NCI-H748 treated with DMSO at 0.1 percent for 48 hours (cell line): ENCODE results near the gene PABPC5.

Experiments used
- DNase-seq: peaks from one replicate; lab custom pipeline; 2025; lab: John Stamatoyannopoulos, UW

PABPC5 gene

DNA sequence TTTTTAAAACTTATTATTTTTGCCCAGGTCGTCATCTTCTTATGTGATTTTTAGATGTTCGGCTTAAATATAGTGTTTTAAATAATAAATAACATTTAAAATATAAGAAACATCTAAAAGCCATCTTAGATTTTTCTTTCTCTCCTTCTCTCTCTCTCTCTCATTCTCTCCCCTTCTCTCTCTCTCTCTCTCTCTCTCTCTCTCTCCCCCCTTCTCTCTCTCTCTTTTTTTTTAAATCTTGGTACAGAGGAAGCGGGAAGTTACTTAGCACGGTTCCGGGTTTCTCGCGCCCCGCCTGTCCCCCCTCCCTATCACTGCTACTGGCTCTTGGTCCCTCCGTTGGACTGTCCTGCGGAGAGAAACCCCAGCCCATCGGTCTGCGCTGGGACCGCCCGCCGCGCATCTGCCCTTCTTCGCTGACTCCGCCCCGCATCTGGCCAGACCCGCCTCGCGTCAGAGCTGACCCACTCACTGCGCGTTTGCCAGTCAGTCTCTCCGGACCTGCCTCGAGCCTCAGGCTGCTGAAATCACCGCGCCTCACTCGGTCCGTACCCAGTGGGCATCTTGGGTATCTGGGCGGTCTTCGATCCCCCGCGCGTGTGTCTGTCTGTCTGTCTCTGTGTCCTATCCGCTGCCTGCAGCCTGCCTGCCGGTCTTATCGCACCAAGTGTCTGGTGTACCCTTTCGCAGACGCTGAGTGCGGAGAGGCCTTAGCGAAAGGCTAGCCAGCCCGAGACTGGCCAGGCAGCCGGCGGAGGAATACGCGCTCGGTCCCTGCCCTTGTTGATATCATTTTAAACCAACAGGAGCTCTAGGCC lies at the start of gene PABPC5:
Gene PABPC5 (plus strand): TSS at position 489 of the 818 bp plus-strand sequence. CDS start 739 bp downstream, outside the sequence.
- DNase-seq: no peak

DNA sequence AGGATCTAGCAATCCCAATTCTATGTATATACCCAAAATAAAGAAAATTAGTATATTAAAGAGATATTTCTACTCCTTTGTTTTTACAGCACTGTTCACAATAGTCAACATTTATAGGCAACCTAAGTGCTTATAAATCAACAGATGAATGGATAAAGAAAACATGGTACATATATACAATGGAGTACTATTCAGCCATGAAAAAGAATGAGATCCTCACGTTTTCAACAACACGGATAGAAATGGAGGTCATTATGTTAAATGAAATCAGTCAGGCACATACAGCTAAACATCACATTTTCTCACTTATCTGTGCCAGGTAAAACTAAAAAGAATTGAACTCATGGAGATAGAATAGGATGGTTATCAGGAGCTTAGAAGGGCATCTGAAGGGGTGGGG lies 45.6 kb upstream of the PABPC5 start:
- no peak for DNase-seq

DNA sequence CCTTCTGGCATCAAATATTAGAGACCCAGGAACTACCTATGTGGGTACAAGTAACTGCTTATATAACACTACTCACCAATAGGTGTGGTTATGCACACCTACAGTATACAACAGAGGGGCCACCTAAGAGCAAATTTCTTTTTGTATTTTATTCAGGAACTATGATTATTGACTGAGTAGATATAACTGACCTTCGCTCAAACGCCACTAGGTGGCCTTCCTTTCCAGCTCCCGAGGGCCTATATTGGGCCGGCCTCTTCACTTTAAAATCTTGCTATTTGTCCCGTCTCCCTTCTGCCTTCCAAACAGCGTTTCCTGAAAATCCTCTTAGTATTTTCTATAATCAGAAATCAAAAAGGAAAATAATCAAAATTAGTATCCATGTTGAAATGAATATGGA lies 19.9 kb upstream of the PABPC5 start:
- no peak for DNase-seq

DNA sequence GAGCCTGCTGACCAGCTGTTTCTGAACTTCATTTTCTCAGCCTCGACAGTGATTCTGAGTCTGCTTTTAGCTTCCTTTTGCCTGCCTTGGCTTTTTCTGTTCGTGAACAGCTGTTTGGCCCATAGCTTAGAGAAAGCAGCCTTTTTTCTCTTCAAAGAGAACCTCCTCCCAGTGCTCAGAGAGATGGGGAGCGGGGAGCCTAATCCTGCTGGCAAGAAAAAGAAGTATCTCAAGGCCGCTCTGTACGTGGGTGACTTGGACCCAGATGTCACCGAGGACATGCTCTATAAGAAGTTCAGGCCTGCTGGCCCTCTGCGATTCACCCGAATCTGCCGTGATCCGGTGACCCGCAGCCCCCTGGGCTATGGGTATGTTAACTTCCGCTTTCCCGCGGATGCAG lies 756 bp downstream of the PABPC5 start:
- DNase-seq: no peak
